ENCODE measurements around the gene FXYD3. TPM values are rescaled to one million over a fixed set of nuclear protein-coding genes. Genes with fewer than 3 reads are reported as not detected.
A peak's percentile ranks its signal among the peaks of the same experiment; 100 is the strongest.

The FXYD3 gene
- total and polyA plus RNA-seq, 2 experiments from 2014 or later, result 0.81 TPM; not detected in 1

- H3K36me3 ChIP-seq (ENCODE audit: insufficient read depth), result no peaks in the 10 kb centered on the region
- H3K4me2 ChIP-seq, result peak overlapping the region; percentile 90
- peaks cover 34% of the 10 kb centered on the region for H3K27me3 Mint-ChIP-seq (ENCODE audit: insufficient read depth, low read depth, poor library complexity)
- DNase-seq (ENCODE audit: low spot score) (no peak), ATAC-seq (no peak)
- no peak overlapping the region for H3K27ac ChIP-seq (ENCODE audit: low read depth)
- H3K4me1 Mint-ChIP-seq, result peaks cover 35% of the 10 kb centered on the region
- peak overlapping the region; percentile 89; the same call in 1 of the 2 replicates for H3K4me3 ChIP-seq
- TF ChIP-seq ZNF114 (CRISPR knock-in tag; IDR thresholded peaks at IDR 0.05) (no peak), EZH2phosphoT487 (IDR thresholded peaks at IDR 0.05; ENCODE audit: unreplicated experiment) (no peak), ZNF331 (CRISPR knock-in tag; IDR thresholded peaks at IDR 0.05; ENCODE audit: low read depth) (no peak), ETS1 (IDR thresholded peaks at IDR 0.05) (no peak), EZH2 (IDR thresholded peaks at IDR 0.05; ENCODE audit: low read depth, unreplicated experiment) (no peak), ZNF462 (CRISPR knock-in tag; IDR thresholded peaks at IDR 0.05) (no peak), NANOG (IDR thresholded peaks at IDR 0.05; ENCODE audit: borderline replicate concordance) (no peak), REST (IDR thresholded peaks at IDR 0.05; ENCODE audit: unreplicated experiment) (no peak), JUNB (IDR thresholded peaks at IDR 0.05; ENCODE audit: unreplicated experiment) (no peak), CTCF (conservative IDR thresholded peaks at IDR 0.05; ENCODE audit: low read depth in 2 of 2) (no peak), CREB1 (CRISPR knock-in tag; IDR thresholded peaks at IDR 0.05; ENCODE audit: low read depth) (no peak), POLR2AphosphoS5 (IDR thresholded peaks at IDR 0.05; ENCODE audit: low read depth) (no peak), STAT1 (IDR thresholded peaks at IDR 0.05; ENCODE audit: unreplicated experiment) (no peak)
- H3K79me2 ChIP-seq (replicated peaks; ENCODE audit: insufficient read depth), result no peaks in the 10 kb centered on the region
- no peak overlapping the region for H3K27ac Mint-ChIP-seq
- no peaks in the 10 kb centered on the region; the same call in 1 of the 3 replicates for H3K9me3 Mint-ChIP-seq
- peaks cover 7% of the 10 kb centered on the region; the same call in 1 of the 2 replicates for H3F3A ChIP-seq (replicated peaks; ENCODE audit: low read depth)
- peak overlapping the region; percentile 76; the same call in 2 of the 3 replicates for H3K4me3 Mint-ChIP-seq
- H3K9me2 ChIP-seq (ENCODE audit: insufficient read depth), result no peaks in the 10 kb centered on the region
- H2AFZ ChIP-seq, result no peak overlapping the region
- H3K4me1 ChIP-seq (ENCODE audit: insufficient read depth), result peaks cover 30% of the 10 kb centered on the region
- H3K36me3 Mint-ChIP-seq (ENCODE audit: low read depth), result 0 out of 3 replicates have a peak, but pooled peaks cover 3% of the 10 kb centered on the region
- peaks cover 20% of the 10 kb centered on the region for H3K27me3 ChIP-seq (ENCODE audit: insufficient read depth)
- H4K20me1 ChIP-seq (replicated peaks; ENCODE audit: insufficient read depth), result 0 out of 2 replicates have a peak, but pooled peaks cover 4% of the 10 kb centered on the region
Observed at GRCh38 chr19:35144259-35144599, 28.6 kb downstream of the FXYD3 start.

All from GM23338 (cell line).